ENCODE results near the gene GATAD2B.
"Not testable (repeated sequence)": the region's sequence is repeated elsewhere in the genome, so short reads cannot be mapped to it uniquely, and the experiment has no call there.

GATAD2B gene

DNA sequence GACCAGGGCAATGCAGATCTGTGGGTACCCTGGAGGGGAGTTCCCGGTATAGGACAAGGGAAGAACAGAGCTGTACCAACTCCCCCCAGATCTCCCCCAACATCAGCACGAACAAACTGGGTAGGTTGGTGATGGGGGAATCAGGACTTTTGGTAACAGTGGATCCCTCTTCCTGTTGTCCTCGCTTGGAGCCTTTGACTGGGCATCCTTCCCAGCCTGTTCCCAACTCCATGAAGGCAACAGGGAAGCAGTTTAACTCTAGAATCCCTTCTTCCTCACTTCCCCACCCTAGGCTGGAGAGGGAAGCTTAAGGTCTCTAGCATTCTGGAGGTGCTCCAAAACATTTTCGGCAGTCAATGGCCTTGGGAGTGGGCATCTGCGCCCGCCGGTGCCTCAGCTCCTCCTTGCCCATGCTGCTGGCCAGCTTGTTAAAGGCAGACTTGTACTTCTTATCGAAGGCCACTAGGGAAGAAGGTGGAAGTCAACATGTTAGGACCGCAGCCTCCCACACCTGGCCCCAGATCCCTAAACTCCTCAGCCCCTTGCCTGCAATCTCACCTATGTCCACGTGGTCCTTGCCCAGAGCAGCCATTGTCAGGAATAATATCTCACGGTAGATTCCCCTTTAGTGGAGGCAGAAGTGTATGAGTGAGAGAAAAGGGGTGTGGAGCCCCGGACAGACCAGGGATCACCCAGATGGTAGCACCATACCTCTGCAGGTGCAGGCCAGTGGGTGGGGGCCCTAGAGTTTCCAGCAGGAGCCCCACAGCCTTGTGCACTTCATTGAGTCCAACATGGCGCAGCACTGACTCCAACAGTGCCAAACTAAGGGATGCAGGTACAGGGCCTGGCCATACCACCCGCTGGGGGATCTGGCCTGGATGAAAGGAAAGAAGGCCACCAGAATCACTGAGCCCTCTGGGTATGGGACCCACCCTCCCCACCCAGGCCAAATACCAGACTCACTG lies 7.5 kb upstream of the GATAD2B start:
- no peak for DNase-seq (ENCODE audit: low read depth, low spot score)

DNA sequence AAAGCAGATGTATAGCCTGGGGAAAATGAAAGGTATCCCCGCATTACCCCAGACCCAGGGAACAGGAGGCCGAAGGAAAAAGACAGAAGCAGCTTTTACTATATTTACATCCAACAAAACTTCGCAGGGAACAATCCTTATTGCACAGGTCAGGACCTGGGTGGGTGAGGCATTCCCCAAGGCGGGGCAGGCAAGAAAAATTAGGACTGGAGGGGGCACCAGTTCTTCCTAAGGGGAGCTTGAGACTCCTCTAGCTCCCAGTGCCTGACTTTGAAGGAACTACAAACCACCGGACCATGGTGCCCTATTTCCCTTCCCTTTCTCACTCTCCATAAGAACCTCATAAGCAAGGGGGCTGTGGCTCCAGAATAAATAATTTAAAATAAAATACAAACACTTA lies 6.7 kb upstream of the GATAD2B start:
- DNase-seq (ENCODE audit: low read depth, low spot score) = no peak

DNA sequence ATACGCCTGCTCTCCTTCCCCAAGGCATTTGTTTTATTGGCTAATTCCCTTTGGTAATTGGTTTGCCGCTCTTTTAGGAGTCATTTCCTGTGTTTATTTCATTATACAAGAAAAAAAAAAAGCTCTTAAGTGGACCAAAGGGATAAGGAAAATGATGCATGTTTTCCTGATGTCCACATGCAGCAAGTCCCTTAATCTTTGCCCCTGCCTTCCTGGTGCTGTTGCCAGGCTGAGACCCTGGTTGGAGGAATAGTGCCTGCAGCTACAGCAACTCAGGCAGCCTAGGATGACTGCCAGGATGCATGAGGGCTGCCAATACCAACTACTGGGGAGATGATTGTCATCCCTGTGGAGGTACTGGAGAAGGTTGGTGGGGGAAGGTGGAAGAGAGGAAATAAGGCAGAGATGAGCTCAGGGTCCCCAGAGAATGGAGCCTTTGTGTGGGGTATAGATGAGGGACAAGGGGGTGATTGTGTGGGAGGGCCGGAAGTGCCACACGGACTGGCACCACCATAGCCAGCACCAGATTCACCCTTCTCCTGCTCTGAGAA lies 6.1 kb upstream of the GATAD2B start:
- no peak for DNase-seq (ENCODE audit: low read depth, low spot score)

DNA sequence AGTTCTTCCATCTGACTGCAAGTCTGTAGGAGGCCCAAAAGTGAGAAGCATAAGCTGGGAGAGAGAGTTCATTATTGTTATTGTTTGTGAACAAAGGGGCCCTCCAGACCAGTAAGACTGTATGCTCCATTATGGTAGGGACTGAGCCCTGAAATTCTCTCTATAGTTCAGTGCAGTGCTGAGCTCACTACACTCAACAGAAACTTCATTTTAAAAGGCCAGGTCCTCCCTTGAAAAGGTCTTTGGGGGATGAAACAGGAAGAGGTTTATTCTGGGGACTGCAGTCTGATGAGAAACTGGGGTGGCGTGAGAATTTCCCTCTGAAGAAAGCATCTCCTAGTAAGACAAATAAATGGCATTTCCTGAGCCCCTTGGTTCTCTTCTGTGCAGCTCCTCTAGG lies 5.5 kb upstream of the GATAD2B start:
- DNase-seq (ENCODE audit: low read depth, low spot score) = no peak

DNA sequence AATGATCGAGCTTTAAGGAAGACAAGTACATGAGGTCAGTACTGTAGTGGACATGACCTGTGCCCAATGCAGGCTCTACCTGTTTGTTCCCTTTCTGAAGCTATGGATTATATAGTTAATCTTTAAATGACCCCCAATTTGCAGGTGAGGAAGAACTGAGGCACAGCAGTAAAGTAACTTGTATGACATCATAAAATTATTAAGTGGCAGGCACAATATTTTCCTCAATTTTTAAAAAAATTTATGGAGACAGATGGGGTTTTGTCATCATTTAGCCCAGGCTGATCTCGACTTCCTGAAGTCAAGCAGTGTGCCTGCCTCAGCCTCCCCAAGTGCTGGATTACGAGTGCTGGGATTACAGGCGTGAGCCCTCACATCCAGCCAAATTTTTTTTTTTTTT lies 3.6 kb upstream of the GATAD2B start:
- no peak for DNase-seq (ENCODE audit: low read depth, low spot score)

DNA sequence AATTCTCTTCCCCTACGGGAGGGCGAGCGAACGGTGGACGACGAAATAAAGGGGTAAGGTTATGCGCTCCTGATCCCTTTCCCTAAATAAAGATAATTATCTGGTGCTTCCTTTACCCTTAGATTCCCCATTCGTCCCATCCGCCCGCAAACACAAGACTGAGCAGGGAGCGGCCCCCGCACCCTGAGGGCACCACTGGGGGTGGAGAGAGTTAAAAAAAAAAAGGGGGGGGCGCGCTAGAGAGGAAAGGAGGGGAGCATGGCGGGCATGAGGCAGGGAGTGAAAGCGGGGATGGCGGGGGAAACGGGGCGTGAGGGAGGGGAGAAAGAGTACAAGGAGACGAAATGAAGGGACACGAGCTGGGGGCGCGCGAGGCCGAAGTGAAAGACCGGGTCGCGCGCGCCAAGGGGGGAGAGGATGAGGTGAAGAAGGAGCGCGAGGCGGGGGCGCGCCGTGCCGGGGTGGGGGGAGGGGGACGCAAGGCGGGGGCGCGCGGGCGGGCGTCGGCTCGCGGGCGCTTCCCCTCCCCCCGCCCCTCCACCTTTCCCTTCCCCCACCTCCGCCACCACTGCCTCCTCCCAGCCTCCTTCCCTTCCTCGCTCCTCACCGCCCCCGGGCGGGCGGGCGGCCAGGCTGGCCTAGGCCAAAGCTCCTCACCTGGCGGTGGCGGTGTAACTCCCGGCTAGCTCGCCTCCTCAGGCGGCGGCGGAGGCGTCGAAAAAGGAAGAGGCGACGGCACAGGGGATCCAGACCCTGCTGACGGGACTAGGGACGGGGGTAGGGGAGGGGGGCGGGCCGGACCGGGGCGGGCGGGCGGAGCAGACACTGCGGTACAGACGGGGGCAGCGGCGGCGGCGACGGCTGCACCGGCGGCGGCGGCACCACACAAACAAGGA lies 448 bp downstream of the GATAD2B start:
- DNase-seq (ENCODE audit: low read depth, low spot score) = no peak

DNA sequence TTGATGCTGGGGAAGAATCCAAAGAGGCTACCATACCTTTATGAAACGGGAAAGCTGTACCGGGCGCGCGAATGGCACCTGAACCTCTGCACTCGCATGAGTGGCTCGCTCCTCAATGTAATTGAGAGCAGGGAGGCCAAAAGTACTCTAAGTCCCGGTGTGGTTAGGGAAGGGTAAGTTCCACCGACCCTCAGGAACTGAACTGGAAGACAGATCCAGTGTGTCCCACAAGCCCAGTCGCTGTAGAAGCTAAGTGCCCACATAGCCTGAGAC lies 1.0 kb downstream of the GATAD2B start:
- DNase-seq (ENCODE audit: low read depth, low spot score) = no peak

DNA sequence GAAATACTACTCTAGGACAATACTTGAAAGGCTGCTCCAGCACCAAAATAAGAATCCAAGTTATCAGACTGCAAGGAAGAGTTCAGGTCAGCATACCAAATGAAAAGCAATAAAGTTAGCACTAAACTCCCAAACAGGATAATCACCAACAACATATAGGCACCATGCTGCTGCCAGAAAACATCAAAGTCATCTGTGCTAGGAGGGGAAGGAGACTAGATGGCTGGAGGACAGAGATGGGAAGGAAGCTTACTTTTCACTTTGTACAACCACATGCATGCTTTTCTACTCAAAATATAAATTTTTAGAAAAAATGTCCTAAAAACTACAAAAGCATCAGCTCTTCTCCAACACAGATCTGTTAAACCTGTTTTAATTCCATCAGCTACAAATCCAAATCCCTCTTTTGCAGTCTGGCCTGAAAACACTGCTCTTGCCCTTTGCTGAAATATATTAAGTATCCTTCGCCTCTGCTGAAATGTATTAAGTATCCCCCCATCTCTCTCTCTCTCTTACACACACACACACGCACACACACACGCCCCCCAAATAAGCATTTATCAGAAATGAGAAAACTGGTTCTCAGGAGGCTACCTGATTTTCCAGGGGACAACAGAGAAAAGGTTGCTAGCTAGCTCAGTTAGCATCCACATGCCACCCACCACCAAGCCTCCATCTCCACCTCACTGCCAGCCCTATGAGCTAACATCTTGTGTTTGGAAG lies 1.5 kb downstream of the GATAD2B start:
- no peak for DNase-seq (ENCODE audit: low read depth, low spot score)

DNA sequence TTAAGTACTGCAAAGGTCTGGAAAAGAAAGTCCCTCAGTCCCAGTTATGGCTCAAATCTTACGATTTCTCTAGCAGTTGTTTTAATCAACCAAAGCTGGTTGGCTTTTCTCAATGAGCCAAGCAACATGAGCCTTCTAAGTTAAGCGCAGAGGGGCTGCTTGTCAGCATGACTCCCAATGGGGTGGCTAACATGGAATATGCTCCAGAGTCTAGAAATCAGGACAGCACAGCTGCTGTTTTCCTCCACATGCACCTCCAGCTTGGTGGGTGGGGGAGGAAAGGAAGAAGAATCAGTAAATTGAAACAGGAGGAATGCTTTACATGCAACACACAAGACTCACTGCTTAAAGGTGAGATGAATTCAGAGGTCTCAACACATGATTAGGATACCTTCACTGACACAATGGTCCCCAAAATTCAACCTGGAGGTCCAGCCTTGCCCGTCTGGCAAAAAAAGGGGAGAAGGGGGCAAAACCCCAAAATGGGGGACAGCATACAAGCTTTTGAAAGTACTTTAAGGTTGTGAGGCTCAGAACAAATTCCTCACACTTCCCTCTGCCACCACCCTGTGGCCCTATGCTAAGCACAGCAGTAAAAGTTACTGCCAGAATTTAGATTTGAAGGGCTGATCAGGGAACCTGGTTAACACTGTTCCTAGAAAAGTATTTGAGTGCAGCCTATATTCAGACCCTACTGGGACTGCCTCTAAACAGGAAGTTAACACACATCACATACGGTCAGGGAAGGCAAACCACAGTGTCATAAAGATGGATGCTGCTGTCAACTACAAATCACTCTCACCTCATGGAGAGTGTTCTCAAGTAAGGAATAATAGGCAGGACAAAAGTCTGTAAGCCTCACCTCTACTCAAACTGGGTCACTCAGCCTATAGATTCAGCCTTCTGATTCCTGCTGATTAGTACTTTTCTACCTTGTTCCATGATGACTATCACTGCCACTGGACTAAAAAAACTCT lies 2.6 kb downstream of the GATAD2B start:
- no peak for DNase-seq (ENCODE audit: low read depth, low spot score)

DNA sequence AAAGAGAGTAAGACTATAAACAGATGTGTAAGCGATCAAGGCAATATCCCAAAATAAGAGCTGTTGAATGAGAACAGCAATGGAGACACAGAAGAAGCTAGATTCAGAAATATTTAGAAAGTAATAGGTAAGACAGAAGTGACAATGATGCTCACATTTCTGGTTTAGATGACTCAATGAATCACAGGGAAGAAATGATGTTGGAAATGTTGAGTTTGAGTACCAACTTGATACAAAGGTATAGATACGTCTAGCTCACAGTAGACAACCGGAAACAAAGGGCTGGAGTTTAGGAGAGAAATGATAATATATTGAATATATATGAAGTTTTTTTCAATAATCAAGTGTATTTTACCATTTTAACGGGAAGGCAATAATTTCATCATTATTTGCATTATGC lies 6.5 kb downstream of the GATAD2B start:
- DNase-seq (ENCODE audit: low read depth, low spot score) = no peak

DNA sequence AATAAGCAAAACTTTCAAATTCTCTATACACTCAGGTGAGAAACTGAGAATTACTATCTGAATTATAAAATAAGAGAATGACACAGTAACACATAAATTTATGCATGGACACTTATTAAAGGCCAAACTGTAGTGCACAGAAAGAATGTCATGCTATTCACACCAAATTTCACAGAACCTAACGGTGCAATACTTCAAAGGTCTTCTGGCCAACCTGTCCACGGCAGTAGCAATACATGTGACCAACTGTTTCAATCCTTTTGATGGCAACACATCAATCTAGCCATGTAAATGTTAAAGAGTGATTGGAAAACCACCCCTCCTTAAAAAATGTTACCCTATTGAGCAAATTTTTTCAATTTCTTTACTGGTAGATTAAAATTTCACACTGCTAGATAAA lies 10.4 kb downstream of the GATAD2B start:
- DNase-seq (ENCODE audit: low read depth, low spot score) = no peak

DNA sequence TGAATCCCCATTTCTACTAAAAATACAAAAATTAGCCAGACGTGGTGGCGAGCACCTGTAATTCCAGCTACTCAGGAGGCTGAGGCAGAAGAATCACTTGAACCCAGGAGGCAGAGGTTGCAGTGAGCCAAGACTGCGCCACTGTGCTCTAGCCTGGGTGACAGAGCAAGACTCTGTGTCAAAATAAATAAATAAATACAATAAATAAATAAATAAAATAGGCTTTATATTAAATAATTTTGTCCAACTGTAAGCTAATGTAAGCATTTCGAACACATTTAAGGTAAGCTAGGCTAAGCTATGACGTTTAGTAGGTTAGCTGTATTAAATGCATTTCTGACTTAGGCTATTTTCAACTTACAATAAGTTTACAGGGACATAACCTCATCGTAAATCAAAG lies 12.2 kb downstream of the GATAD2B start:
- DNase-seq (ENCODE audit: low read depth, low spot score) = not testable (repeated sequence)

DNA sequence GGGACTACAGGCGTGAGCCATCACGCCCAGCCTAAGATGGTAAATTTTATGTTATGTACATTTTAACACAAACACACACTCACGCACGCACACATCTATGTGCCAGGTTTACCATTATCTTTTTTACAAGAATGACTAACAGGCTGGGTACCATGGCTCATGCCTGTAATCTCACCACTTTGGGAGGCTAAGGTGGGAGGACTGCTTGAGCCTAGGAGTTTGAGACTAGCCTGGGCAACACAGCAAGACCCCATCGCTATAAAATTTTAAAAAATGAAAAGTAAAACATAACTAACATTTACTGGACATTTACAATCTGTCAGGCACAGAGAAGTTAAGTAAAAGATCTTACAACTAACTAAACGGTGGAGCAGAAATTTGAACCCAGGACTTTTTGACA lies 14.7 kb downstream of the GATAD2B start:
- no peak for DNase-seq (ENCODE audit: low read depth, low spot score)

DNA sequence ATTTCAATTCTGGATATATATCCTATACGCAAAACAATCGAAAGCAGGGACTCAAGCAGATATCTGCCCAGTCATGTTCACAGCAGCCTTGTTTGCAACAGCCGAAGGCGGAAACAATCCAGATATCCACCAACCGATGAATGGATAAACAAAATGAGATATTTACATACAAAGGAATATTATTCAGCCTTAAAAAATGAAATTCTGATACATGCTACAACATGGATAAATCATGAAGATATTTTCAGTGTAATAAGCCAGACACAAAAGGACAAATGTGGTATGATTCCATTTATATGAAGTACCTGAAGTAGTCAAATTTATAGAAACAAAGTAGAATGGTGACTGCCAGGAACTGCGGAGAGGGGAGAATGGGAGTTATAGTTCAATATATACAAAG lies 15.6 kb downstream of the GATAD2B start:
- no peak for DNase-seq (ENCODE audit: low read depth, low spot score)

DNA sequence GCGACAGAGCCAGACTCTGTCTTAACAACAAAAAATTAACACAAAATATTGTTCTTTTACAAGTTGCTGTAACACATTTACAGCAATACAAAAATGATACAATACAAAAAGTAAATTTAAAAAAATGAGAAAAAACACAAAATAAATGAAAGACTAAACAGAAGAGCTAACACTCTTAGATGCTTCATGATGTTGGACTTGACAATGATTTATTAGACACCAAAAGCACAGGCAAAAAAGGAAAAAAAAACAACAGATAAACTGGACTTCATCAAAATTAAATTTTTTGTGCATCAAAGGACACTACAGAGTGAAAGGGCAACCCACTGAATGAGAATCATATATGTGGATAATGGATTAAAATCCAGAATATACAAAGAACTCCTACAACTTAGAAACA lies 16.4 kb downstream of the GATAD2B start:
- no peak for DNase-seq (ENCODE audit: low read depth, low spot score)

DNA sequence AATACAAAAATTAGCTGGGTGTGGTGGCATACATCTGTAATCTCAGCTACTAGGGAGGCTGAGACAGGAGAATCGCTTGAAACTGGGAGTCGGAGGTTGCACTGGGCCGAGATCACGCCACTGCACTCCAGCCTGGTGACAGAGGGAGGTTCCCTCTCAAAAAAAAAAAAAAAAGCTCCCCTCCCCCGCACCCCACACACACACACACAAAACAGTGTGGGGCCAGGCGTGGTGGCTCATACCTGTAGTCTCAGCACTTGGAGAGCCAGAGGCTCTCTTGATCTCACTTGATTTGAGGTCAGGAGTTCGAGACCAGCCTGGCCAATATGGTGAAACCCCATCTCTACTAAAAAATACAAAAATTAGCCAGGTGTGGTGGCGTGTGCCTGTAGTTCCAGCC lies 16.9 kb downstream of the GATAD2B start:
- not testable (repeated sequence) for DNase-seq (ENCODE audit: low read depth, low spot score)

DNA sequence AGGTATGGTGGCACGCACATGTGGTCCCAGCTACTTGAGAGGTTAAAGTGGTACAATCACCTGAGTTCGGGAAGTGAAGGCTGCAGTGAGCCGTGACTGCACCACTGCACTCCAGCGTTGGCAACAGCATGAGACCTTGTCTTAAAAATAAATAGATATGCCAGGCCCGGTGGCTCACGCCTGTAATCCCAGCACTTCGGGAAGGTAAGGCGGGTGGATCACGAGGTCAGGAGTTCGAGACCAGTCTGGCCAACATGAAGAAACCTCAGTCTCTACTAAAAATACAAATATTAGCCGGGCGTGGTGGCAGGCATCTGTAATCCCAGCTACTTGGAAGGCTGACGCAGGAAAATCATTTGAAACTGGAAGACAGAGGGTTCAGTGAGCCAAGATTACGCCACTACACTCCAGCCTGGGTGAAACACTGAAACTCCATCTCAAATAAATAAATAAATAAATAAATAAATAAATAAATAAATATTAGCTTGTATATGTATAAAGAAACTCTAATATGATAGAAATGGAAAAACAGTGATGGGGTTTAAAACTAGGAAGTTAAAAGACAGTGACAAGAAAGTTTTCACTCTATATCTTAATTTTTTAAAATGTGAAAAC lies 18.8 kb downstream of the GATAD2B start:
- DNase-seq (ENCODE audit: low read depth, low spot score) = no peak

DNA sequence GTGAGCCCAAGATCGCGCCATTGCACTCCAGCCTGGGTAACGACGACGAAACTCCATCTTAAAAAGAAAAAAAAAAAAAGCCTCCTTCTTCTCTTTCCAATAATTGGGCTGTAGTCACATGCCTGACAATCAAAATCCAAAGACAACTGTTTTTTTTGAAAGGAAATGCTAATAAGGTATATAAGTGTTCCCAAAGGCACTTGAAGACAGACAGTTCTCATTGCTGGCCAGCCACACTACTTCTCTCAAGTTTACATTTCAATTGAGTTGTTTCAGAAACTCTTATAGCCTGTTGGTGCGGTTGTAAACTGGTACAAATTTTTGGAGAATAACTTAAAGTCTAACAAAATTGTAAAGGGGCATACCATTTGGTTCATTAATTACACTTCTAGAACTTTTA lies 23.3 kb downstream of the GATAD2B start:
- no peak for DNase-seq (ENCODE audit: low read depth, low spot score)

DNA sequence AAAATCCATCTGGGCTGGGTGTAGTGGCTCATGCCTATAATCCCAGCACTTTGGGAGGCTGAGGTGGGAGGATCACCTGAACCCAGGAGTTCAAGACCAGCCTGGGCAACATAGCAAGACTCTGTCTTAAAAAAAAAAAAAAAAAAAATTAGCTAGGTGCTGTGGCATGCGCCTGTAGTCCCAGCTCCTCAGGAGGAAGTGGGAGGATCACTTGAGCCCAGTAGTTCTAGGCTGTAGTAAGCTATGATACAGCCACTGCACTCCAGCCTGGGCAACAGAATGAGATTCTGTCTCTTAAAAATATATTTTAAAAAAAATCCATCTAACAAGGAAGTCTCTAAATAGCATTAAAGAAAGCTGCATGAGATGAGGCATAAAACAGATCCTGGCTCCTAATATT lies 26.9 kb downstream of the GATAD2B start:
- DNase-seq (ENCODE audit: low read depth, low spot score) = not testable (repeated sequence)

DNA sequence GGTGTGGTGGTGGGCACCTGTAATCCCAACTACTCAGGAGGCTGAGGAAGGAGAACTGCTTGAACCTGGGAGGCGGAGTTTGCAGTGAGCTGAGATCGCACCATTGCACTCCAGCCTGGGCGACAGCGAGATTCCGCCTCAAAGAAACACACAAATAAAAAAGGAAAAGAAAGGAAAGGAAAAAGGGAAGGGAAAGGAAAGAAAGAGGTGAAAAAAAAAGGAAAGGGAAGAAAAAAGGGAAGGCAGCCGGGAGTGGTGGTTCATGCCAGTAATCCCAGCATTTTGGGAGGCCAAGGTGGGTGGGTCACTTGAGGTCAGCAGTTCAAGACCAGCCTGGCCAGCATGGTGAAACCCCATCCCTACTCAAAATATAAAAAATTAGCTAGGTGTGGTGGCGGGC lies 31.7 kb downstream of the GATAD2B start:
- DNase-seq (ENCODE audit: low read depth, low spot score) = not testable (repeated sequence)
